Stimulated activated CD4-positive, alpha-beta T cell treated with anti-CD3 and anti-CD28 coated beads, Interleukin-4, amount 100 ng/mL, for 48 hours (primary cell): Measurements from ENCODE around the gene TSHZ2.

Experiments
- DNase-seq, 2 donors: peaks; one replicate each; pipeline ENCODE4 v3.0.0-alpha.2; 2020; ENCODE audit warnings: low read depth in 2 of 2

TSHZ2 gene

DNA sequence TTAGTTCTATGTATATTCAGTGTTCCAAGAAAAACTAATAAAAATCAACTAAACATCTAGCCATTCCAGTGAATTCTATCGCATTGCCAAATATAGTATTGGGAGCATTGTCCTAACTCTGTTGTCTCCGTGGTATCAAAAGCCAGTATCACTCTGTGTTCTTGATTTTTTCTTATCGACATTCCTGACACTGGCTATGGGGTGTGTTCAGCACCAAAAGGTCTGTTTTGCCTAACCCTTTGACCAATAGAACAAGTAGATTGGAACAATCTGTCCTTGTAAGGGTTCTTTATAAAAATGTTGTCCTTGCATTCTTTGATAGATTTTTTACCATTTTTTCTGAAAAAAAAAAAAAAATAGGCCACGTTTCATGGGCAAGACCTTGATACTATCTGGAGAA lies 161.5 kb downstream of the TSHZ2 start:
- no peak for DNase-seq

DNA sequence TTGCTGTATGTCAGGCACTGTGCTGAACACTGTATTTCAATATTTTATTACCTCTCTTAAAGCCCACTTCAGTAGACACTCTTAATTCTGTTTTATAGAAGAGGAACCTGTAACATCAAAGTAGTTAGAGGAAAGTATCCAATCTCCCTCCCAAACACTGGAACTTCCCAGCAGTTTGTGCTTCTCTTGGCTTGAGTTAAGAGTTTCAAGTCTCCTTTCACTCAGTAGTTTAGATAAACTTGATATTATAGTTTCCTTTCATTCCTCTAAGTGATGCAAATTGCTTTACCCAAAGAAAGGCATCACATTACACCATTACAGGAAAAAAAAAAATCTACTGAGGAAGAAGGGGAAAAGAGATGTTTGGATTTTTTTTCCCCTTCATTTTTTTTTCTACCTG lies 164.3 kb downstream of the TSHZ2 start:
- no peak for DNase-seq

GRCh38 chr20:53138454-53139262 lies 166.5 kb downstream of the TSHZ2 start:
- no peak for DNase-seq

DNA sequence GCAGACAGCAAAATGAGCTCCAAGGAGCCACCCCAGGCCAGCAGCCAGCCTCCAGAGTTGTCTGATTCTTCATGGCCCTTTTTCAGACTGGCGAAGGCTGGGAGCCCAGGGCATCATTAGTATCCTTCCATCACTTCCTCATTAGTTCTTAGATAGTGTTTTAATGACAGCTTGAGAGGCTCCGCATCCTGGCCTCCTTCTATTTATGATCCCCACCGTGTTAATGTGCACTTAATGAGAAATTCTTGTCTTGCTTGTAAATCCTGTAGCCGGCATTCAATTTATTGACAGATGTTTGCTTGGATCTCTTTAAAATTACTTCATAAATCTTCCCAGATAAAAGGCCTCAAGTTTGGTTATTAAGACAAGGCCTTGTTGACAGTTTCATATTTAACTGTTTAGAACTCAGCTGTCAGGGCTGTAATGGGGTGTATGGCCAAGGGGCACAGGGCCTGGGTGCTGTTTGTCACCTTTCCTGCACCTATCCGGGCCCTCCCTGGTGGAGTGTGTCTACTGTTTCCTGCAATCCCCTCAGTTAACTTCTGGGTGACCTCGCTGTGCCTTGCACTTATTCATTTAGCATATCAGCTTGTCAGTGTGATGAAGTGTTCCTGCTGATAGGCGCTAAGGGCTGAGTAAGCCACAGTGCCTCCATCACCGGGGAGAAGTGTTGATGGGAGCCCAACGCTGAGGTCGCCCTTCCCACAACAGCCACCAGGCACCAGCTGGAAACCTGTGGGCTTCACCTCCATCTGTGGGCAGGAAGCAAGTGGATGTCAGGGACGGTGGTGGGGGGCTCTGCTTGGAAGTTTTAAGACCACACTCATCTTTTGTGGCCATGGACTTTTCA lies 169.3 kb downstream of the TSHZ2 start:
- DNase-seq: no peak

DNA sequence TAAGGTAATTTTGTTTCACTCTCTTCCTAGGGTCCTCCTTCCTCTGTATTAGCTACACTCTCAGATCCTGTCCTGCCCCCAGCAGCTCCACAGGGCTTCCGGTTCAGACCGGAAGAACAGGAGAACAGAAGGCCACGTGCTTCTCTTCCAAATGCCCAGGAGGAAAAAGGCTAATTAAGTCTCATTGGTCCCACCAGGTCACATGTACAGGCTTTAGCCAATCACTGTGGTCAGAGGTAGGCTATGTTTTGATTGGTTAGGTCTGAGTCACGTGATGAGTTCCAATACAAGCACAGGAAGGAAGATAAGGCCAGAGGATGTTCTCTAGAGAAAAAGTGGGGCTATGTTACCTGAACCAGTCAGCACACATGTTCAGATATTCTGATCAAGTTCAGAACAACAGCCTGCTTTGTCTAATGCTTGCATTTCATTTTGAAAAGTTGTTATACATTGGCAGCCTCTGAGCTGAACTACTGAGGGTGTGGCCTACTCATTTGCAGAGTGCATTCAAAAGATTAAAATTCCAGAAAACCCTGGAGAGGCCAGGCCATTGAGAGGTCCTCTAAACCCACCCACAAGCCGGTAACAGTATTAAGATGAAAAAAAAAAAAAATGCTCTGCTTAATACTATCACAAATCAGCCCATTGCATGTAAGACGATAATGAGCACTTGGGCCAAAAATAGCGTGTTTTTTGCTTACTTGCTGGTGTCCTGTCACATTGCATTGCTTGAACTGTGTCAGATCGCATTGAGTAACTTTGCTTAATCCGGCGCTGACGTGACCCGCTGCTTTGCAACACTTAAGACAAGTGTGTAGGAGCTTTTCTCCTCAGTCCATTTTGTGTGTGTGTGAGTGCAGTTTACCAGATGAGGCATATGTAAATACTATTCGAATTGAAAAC lies 170.3 kb downstream of the TSHZ2 start:
- no peak for DNase-seq

GRCh38 chr20:53146201-53146891 lies 174.2 kb downstream of the TSHZ2 start:
- DNase-seq: peak; percentile 42 to 57

DNA sequence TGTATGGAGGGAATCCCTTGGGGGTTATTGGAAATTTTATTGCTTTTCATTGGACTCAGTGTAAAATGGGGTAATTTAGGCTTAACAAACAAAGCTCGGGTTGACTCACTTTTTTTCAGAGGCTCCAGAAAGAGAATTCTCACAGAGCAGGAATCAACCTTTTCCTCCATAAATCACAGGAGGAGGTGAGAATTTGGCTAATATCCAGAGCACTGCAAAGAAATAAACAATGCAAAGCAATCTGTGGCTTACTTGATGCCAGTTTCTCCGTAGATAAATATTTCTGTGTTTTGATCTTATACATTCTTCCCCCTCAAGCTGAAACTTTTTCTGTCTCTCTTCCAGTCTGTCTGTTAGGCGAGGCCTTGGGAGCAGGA lies 176.6 kb downstream of the TSHZ2 start:
- no peak for DNase-seq

- DNase-seq: no peak
Observed at GRCh38 chr20:53149148-53149889, 177.2 kb downstream of the TSHZ2 start.

- no peak for DNase-seq
Observed at GRCh38 chr20:53149890-53150205, 177.7 kb downstream of the TSHZ2 start.

DNA sequence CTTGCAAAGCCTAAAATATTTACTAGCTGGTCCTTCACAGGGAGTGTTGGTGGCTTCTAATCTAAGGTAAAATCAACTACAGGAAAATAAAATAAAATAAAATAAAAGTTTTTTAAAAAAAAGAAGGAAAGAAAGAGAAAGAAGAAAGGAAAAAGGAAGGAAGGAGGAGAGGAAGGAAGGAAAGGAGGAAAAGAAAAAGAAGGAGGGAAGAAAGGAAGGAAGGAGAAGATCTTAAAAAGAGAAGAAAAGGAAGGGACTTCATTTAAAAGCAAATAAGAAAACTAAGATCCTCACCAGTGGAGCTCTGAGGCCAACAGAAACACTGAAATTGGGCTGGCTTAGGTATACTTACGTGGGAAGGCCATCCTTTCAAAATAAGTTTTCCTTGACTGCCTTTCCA lies 178.4 kb downstream of the TSHZ2 start:
- no peak for DNase-seq

- no peak for DNase-seq
Observed at GRCh38 chr20:53152228-53152627, 180.1 kb downstream of the TSHZ2 start.

GRCh38 chr20:53154540-53154939 lies 182.4 kb downstream of the TSHZ2 start:
- no peak for DNase-seq

DNA sequence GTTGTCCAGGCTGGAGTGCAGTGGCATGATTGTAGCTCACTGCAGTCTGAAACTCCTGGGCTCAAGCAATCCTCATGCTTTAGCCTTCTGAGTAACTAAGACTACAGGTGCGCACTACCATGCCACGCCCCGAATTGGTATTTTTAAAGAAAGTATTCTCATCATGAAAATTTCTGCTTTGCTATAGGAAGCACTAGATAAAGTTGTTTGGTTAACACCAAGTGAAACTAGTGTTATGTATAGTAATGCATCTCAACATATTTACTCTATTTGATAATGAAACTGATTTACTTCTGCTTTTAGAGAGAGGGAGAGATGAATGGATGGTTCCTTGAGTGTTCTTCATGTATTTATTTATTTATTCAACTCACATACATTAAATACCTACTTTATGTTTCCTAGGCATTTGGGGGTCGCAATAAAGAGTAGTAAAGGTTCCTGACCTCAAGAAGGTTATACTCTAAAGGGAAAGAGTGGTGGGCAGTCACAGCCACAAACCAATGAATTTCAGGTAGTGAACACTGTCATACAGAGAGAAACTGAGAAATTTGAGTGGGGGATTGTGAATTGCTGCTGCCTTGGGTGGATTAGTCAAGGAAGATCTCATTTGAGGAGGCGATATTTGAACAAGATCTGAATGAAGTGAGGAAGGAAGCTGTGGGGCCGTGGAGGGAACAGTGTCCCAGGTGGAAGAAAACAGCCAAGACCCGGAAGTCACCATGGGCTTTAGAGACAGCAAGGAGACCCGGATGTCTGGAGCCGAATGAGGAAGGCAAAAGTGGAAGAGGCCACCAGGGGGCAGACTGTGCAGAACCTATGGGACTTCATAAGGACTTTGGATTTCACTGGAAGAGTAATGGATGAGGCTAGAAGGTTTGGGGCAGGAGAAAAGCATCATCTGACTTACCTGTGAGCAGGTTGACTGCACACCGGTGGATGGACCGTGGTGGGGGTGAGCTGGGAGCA lies 185.6 kb downstream of the TSHZ2 start:
- DNase-seq: peak in 1 of 2 donors; percentile 30

DNA sequence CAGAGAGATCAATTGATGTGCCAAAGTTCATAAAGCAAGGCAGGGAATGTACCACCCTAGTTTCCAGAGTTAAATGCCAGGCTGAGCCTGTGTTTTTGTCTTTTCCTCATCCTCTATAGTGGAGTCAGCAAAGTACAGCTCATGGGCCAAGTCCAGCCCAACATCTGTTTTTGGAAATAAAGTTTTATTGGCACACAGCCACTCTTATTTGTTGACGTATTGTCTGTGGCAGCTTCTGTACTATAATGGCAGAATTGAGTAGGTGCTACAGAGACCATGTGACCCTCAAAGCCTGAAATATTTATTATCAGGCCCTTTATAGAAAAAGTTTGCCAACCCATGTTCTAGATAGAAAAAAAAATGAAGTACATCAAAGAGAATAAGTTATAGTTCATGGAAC lies 187.0 kb downstream of the TSHZ2 start:
- DNase-seq: no peak

- DNase-seq: no peak
Observed at GRCh38 chr20:53161073-53161472, 188.9 kb downstream of the TSHZ2 start.

DNA sequence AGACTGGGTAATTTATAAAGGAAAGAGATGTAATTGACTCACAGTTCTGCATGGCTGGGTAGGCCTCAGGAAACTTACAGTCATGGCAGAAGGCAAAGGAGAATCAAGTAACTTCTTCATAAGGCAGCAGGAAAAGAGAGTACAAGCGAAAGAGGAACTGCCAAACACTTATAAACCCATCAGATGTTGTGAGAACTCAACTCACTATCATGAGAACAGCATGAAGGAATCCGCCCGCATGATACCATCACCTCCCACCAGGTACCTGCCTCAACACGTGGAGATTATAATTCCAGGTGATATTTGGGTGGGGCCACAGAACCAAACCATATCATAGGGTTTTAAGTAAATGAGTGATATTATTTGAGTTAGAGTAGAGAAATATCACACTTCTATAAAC lies 189.3 kb downstream of the TSHZ2 start:
- DNase-seq: no peak

DNA sequence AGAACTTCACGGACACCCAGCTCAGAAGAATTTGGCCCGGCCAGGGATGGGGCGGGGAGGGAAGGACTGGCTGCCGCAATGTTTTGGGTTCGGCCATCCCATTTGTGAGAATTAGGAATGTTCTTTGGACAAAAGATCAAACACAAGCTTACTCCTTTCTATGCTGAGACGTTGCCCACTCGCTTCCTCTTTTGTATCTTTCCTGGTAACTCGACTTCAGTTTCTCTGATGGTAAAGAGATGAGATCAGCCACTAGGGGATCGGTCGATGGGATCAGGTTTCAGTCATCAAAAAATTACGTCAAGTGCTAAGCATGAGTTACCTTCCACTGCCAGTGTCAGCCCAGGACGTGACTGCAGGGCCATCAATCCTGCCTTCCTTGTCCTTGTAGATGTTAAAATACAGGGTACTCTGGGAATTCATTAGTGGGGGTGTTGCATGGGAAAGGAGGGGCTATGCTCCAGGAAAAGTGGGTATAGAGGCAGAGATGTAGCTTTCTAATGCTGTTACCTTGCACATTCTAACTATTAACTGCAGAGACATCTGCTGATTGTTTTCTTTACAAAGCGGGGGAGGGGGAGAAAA lies 190.2 kb downstream of the TSHZ2 start:
- no peak for DNase-seq

GRCh38 chr20:53163486-53163885 lies 191.3 kb downstream of the TSHZ2 start:
- no peak for DNase-seq

DNA sequence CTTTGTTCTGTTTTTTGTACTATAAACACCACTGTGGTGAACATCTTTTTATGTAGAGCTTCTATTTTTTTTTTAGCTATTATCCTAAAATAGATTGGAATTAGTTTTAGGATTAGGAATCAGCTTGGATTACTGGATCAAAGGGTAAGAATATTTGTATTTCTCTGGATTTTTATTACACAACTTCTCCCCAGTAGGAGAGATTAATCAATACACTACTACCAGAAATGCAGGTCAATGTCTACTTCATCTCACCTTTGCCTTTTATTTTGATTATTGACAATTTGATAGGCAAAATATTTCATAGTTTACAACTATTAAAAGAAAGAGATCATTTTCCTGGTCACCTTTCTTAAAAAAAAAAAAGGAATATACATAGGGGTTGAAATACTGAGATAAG lies 191.9 kb downstream of the TSHZ2 start:
- DNase-seq: no peak
